CD1c-positive myeloid dendritic cell (primary cell): Measurements from ENCODE around the gene POLR3GL.

ENCODE experiments used
- DNase-seq: peaks from one replicate; pipeline ENCODE4 v3.0.0-alpha.2; 2016; ENCODE audit errors: extremely low spot score

The POLR3GL gene

GRCh38 chr1:145949219-145949618 lies 15.3 kb upstream of the POLR3GL start:
- no peak for DNase-seq

DNA sequence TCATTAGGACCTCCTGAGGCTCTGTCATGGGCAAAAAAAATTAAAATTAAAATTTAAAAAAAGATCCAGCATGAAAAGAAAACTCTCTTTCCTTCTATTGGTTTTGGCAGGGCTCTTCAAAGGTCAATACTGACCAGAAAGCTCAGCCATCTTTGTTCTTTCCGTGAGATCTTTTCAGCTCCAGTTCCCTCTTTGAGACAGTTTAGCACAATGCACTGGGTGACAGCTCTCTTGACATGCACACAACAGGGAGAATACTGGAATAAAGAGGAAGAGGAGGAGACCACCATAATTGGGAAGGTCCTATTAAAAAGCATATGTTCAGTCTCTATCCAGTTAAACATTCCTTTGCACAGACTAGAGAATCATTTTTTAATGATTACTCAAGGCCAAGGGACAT lies 13.0 kb upstream of the POLR3GL start:
- no peak for DNase-seq

DNA sequence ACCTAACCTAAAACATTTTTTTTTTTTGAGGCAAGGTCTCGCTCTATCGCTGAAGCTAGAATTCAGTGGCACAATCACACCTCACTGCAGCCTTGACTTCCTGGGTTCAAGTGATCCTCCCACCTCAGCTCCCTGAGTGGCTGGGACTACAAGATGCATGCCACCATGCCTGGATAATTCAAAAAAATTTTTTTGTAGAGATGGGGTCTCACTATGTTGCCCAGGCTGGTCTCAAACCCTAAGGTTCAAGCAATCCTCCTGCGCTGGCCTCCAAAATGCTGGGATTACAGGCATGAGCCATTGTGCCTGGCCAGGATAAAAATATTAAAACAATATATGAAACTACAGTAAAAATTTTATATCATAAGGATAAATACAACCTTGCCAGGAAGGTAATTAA lies 11.6 kb upstream of the POLR3GL start:
- no peak for DNase-seq

- DNase-seq, result no peak
Observed at GRCh38 chr1:145953861-145954260, 10.6 kb upstream of the POLR3GL start.

DNA sequence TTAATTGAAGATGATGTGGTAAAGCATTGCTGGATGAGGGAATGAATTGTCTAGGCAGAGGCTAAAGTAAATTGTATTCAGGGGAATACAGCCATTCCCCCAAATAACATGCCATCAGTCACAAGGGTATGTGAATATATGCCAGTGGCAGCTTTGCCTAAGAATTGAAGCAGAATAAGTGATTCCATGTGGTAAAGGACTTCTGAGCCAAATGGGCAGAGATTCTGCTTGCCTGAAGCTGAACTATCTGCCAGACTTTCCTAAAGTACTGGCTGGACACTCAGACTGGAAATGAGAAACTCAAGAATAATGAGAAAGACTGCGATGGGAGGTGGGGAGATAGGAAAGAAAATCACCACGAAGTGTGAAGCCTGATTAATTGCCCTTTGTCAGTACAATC lies 9.1 kb upstream of the POLR3GL start:
- no peak for DNase-seq

DNA sequence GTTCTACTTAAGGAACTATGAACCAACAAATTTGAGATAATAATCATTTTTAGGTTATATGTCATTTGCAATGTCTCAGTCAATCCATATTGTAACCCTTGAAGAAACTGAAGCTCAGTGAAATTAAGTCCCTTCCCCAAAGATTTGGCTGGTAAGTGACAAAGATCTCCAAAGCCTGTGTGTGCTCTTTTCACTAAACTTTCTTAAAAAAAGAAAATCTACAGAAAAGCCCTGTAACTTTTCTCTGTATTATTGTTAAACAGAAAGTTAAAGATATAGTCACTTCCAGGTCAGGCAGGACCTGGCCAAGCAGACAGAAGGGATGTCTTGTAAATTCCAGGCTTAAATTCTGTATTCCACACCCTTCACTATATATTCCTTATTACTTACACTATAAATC lies 8.1 kb upstream of the POLR3GL start:
- DNase-seq, result no peak

GRCh38 chr1:145956781-145957442 lies 7.6 kb upstream of the POLR3GL start:
- peak; percentile 12 for DNase-seq

- DNase-seq, result peak; percentile 98
Observed at GRCh38 chr1:145957443-145958319, 6.8 kb upstream of the POLR3GL start, which contains the start of gene LIX1L. TSS of gene LIX1L (minus strand) at chr1:145958017. CDS start at chr1:145957927, 90 bp downstream.

DNA sequence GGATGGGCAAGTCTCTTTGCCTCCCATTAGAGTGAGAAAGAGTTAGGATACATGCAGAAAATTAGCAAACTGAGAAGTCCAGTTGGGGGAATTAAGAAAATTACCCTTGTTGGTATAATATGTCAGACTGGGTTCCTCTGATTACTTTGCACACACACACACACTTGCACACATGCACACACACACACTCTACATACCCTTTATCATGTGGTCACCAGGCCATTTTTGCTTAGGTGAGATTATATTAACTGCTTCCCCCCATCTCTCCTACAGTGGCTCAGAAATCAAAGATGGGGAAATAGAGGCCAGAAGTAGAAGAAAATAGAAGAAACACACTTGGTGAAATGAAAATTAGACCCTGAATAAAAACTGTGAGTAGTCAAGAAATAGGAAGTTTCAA lies 5.8 kb upstream of the POLR3GL start:
- DNase-seq, result no peak

- DNase-seq, result peak; percentile 19
Observed at GRCh38 chr1:145959333-145959732, 5.2 kb upstream of the POLR3GL start.

- DNase-seq, result no peak
Observed at GRCh38 chr1:145959957-145960467, 4.5 kb upstream of the POLR3GL start.

DNA sequence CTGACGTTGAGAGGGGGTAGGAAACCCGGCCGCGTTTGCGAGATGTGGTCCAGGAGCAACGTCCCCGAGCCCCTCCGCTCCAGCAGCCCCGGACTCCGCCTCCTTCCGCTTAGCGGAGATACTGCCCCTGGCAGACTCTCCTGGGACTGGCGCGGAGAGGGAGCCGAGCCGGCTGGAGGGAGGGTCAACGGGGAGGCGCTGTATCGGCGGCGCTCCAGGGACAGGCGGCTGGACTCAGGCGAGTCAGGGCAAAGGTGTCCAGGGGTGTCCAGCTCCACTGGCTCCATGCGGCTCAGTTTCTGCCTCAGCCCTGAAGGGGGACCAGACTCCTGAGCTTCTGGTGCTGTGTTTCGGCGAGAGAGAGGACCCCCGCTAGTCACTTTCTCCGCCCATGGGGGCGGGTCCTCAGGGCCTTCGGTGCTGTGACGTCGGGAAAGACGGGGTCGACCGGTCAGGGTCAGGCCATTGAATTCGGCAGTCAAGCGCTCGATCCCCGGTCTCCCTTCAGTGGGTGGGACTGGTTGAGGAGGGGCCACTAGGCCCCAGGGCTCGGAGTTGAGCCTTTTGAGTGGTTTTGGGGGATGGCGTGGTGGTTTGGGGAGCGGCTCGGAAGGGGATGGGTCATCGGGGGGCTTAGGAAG lies 3.9 kb upstream of the POLR3GL start:
- peak; percentile 67 for DNase-seq

- no peak for DNase-seq
Observed at GRCh38 chr1:145961109-145961424, 3.4 kb upstream of the POLR3GL start.

GRCh38 chr1:145961425-145962156 lies 2.9 kb upstream of the POLR3GL start:
- DNase-seq, result peak; percentile 44

DNA sequence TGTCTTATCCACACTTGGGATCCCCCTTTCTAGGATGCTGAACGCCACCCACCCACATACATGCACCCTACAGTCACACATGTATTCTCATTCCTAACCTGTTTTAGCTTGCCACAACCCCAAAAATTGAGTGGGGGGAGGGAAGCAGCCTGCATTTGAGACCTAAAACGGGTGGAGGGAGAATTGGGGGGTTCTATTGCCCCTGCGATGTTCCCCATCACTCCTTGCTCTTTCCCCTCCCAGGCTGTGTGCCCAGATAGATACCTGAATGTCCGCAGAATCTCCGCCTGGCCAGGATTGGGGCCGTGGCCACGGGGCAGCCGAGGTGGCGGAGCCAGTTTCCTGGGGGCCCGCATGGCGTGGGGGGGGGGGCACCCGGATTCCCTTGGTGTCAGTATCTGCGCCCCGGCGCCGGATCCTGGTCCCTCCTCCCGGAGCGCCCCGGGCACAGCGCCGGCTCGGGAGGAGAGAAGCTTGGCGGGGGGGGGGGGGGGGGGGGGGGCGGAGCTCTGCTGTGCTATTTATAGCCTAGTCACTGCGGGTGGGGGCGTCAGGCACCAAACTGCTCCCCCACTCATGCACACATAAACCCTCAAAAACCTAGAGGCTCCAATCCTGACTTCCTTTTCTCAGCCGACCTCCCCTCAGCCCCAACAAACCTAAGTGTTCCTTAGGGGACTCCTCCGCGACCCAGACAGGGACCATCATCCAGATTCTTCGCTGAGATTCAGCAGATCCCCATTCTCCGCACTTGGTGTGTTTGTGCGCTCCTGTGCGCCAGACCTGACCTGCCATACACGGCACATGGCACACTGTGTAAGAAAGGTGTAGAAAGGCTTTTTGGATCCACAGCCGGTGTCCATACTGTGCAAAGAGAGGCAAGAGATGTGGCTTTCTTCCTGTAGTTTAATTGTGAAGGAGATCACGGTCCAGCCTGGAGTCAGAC lies 2.1 kb upstream of the POLR3GL start:
- DNase-seq, result peak; percentile 30

- DNase-seq, result no peak
Observed at GRCh38 chr1:145963265-145964019, 1.0 kb upstream of the POLR3GL start.

GRCh38 chr1:145965119-145965744 lies 742 bp downstream of the POLR3GL start:
- DNase-seq, result no peak

DNA sequence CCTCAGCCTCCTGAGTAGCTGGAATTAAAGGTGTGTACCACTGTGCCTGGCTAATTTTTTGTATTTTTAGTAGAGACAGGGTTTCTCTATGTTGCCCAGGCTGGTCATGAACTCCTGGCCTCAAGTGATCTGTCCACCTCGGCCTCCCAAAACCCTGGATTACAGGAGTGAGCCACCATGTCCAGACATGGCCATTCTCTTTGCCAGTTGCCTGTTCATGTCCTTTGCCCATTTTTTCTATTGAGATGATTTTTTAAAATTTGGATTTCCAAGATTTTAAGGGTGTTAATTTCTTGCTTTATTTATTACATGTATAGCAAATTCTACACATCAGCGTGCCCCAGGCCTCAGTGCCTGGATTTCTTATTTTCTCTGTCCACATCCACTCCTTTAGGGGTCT lies 2.8 kb downstream of the POLR3GL start:
- no peak for DNase-seq

DNA sequence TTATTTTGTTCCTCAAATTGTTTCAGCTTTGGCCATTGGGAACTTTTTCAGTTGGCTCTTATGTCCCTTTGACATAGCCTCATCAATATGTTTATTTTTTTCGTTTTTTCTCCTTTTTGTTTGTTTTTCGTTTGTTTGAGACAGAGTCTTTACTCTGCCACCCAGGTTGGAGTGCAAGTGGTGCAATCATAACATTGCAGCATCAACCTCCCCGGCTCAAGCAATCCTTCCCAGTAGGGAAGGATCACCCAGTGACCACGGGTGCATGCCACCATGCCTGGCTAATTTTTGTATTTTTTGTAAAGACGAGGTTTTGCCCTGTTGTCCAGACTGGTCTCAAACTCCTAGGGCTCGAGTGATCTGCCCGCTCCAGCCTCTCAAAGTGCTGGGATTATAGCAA lies 8.1 kb downstream of the POLR3GL start:
- DNase-seq, result no peak

GRCh38 chr1:145974721-145975120 lies 10.2 kb downstream of the POLR3GL start:
- no peak for DNase-seq
